ENCODE measurements around the gene ZEB2. TPM values are rescaled to one million over a fixed set of nuclear protein-coding genes. Genes with fewer than 3 reads are reported as not detected.

Gene ZEB2
- total RNA-seq, 2 donors from 2014 or later, result 22.5 to 58.2 TPM

DNA sequence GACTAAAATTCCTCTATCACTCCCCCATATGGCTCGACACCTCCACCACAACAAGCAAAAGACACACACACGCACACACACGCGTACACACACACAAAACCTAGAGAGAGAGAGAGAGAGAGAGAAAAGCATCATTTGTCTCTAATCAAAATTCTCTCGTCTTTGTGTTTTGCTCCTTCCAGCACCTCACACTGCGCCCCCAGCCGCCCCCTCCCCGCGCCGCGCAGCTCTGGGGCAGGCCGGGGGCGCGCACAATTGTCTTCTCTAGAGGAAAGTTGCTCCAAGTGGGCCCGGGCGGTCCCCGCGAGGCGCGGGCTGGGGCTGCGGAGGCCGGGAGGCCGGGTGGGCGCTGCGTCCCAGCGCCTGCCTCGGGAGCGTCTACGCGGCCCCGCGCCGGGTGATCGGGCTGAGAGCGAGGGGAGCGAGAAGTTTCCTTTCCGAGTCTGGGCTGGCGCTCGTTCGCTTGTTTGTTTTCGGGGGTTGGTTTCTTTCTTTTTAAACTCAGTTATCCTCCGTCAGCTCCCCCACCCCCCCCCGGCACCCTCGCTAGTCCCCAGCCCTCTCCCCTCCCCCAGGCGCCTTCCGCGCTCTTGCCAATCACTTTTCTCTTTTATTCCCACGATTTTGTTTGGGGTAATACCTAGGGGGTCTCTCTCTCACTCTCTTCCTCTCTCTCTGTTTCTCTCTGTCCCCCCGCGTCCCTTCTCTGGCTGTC lies 4.1 kb downstream of the ZEB2 start:
- DNase-seq (peak; percentile 53 to 62), ATAC-seq (replicated peaks in 1 of 2) (peak; percentile 29 to 35)
- Mint-ChIP-seq H3K27ac (peak overlapping the region; percentile 95), H3K27me3 (ENCODE audit: low read depth) (peaks cover 45% of the 10 kb centered on the region), H3K4me3 (peak overlapping the region; percentile 83 to 89), H3K36me3 (ENCODE audit: insufficient read depth in 2 of 2) (peaks cover 2 to 12% of the 10 kb centered on the region in 2 donors), H3K9me3 (no peaks in the 10 kb centered on the region), H3K4me1 (ENCODE audit: low read depth) (peaks cover 25% of the 10 kb centered on the region)

DNA sequence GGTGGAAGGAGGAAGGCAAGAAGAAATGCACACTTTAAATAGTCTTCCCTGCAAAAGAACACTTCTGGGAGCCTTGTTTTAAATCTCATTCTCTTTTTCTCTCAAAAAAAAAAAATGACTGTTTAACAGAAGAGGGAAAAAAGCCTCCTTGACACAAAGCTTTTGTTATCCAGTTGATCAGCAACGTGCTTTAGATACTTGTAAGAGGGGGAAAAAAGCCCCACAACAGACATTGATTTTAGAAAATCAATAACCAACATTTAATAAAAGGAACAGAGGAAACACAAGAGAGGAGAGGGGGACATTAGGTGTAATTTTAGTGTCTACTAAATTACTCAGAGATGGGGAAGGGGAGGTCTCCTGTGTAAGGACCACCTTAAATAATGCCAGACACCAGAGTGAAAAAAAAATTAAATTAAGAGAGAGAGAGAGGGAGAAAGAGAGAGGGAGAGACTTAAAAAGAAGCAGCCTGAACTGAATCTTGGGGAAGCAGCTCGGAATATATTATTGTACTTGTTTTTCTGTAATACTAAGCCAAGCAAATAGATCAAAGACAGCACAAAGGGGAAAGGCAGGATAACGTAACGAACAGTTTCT lies 4.7 kb downstream of the ZEB2 start:
- peaks cover 50% of the 10 kb centered on the region for H3K27me3 Mint-ChIP-seq (ENCODE audit: low read depth)
- H3K27ac Mint-ChIP-seq, result peak overlapping the region; percentile 95
- peak overlapping the region; percentile 83 to 89 for H3K4me3 Mint-ChIP-seq
- peaks cover 2 to 12% of the 10 kb centered on the region in 2 donors for H3K36me3 Mint-ChIP-seq (ENCODE audit: insufficient read depth in 2 of 2)
- peaks cover 28% of the 10 kb centered on the region for H3K4me1 Mint-ChIP-seq (ENCODE audit: low read depth)
- ATAC-seq (replicated peaks in 1 of 2) (no peak), DNase-seq (no peak)
- no peaks in the 10 kb centered on the region for H3K9me3 Mint-ChIP-seq

DNA sequence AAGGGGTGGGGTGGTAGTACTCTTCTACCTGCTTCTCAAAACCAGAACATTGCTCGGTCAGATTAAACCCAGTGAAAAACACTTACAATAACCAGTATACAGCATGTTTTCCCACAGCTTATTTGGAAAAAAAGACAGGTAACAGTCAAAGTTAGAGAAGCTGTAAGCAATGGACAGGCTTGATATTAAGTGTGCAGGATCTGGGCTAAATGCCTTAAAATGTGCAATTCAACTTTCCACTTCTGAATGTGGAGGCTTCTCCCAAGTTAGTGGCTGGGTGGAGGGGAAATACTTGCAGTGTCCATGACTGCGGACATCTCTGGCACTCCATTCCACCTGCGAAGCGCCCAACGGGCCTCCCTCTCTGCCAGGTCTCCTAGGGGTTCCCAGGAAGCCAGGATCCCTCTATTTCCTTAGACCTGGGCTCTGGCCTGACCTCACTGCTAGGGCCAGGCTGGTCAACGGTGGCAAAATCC lies 5.3 kb downstream of the ZEB2 start:
- Mint-ChIP-seq H3K4me1 (ENCODE audit: low read depth) (peaks cover 28% of the 10 kb centered on the region), H3K4me3 (peak overlapping the region; percentile 83 to 89), H3K9me3 (no peaks in the 10 kb centered on the region), H3K27me3 (ENCODE audit: low read depth) (peaks cover 50% of the 10 kb centered on the region), H3K27ac (peak overlapping the region; percentile 56), H3K36me3 (ENCODE audit: insufficient read depth in 2 of 2) (peaks cover 2 to 12% of the 10 kb centered on the region in 2 donors)
- DNase-seq (no peak), ATAC-seq (replicated peaks in 1 of 2) (no peak)

DNA sequence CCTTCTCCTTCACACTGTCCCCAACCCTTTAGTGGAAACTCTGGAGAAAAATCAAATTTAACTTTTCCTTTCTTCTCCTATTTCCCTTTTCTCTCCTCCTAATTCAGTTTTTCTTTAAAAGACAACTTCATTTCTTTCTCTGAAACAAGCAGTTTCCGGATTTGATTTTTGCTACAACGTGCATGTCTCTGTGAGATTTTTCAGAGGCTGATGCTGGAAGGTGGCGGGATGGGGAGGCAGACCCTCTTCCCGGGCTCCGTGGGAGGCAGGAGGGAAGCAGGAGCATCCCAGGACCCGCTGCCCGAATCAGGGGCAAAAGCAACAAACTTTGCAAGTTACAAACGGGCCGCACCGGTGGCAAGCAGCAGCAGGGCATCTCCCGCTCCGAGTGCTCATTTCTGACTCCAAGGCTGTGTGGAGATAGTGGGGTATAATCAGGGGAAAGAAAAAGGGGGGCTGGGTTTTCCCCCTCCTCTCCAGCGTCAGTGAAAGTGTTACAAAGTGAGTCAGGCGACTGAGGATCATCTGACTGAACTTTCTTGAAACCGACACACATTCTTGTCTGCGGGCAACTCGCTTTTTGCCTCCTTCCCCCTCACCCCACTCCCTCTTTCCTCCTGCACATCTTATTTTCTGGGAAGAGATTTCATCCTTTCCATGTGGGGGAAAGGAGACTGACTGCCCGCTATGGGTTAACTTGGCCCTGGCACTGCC lies 6.4 kb downstream of the ZEB2 start:
- Mint-ChIP-seq H3K4me1 (ENCODE audit: low read depth) (peaks cover 28% of the 10 kb centered on the region), H3K36me3 (ENCODE audit: insufficient read depth in 2 of 2) (peaks cover 2 to 14% of the 10 kb centered on the region in 2 donors), H3K27ac (peak overlapping the region; percentile 47), H3K4me3 (peak overlapping the region; percentile 41 to 83), H3K9me3 (no peaks in the 10 kb centered on the region), H3K27me3 (ENCODE audit: low read depth) (peaks cover 54% of the 10 kb centered on the region)
- ATAC-seq (replicated peaks in 1 of 2) (no peak), DNase-seq (no peak)

DNA sequence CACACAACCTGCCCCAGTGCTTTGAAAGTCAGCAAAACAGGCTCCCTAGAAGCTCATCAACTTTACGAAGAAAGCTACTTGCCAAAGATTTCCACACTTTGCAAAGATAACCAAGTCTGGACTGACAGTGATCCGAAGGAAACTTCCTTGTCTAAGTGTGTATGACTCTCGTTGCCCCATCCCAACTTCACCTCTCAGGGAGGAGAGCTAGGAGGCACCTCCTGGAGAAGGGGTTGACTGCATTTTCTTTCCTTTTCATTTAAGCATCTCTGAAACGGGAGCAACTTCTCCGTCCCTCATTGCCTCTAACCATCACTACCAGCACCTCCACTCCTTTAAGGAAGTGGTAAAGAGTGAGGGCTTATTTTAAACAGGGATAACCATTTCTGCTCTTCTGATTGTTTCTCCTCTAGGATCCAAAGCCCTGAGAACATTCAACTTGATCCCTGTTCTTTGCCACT lies 7.0 kb downstream of the ZEB2 start:
- Mint-ChIP-seq H3K36me3 (ENCODE audit: insufficient read depth in 2 of 2) (peaks cover 2 to 14% of the 10 kb centered on the region in 2 donors), H3K27me3 (ENCODE audit: low read depth) (peaks cover 60% of the 10 kb centered on the region), H3K27ac (no peak overlapping the region), H3K4me1 (ENCODE audit: low read depth) (peaks cover 28% of the 10 kb centered on the region), H3K4me3 (peak overlapping the region in 1 of 2 donors; percentile 80), H3K9me3 (no peaks in the 10 kb centered on the region)
- no peak for DNase-seq
- no peak for ATAC-seq (replicated peaks in 1 of 2)

DNA sequence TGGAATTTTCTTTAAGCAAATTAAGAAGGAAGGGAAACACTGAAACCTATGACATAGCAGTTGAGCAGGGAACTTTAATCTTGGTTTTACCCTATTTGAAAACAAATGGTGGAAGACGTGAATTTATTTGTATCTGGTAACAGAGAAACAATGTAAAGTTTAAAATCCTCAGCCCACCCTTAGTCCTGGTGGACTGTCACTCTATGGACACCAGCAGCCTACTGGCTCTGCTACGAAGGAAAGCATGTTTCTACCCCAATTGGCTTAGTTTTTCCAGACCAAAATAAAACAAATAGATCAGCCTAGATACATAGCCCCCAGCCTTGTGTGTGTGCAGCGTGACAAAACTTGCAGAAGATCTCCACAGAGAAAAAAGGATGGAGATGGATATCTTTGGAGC lies 7.4 kb downstream of the ZEB2 start:
- Mint-ChIP-seq H3K27ac (no peak overlapping the region), H3K4me1 (ENCODE audit: low read depth) (peaks cover 31% of the 10 kb centered on the region), H3K27me3 (ENCODE audit: low read depth) (peaks cover 64% of the 10 kb centered on the region), H3K36me3 (ENCODE audit: insufficient read depth in 2 of 2) (peaks cover 2 to 13% of the 10 kb centered on the region in 2 donors), H3K9me3 (no peaks in the 10 kb centered on the region), H3K4me3 (peak overlapping the region in 1 of 2 donors; percentile 80)
- ATAC-seq (replicated peaks in 1 of 2), result no peak
- no peak for DNase-seq

DNA sequence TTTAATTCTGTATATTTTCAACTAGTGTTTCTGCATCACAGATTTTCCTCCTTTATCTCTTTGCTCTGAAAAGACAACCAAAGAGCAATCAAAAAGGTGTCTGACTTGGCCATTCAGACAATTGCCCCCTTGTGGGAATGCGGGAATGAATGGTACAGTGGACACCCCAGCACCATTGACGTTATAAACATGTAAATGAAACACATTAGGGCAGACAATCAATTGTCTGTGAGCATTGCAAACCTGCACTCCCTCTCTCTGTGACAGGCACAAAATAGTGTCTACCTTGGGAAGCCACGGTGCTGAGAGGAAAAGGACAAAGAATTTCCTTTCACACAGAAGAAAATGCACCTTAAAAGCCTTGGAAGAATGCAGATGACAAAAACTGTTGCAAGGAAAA lies 8.0 kb downstream of the ZEB2 start:
- peaks cover 0 to 10% of the 10 kb centered on the region in 2 donors for H3K36me3 Mint-ChIP-seq (ENCODE audit: insufficient read depth in 2 of 2)
- DNase-seq (no peak), ATAC-seq (replicated peaks in 1 of 2) (no peak)
- peak overlapping the region in 1 of 2 donors; percentile 80 for H3K4me3 Mint-ChIP-seq
- peaks cover 70% of the 10 kb centered on the region for H3K27me3 Mint-ChIP-seq (ENCODE audit: low read depth)
- no peaks in the 10 kb centered on the region for H3K9me3 Mint-ChIP-seq
- H3K4me1 Mint-ChIP-seq (ENCODE audit: low read depth), result peaks cover 35% of the 10 kb centered on the region
- H3K27ac Mint-ChIP-seq, result no peak overlapping the region

DNA sequence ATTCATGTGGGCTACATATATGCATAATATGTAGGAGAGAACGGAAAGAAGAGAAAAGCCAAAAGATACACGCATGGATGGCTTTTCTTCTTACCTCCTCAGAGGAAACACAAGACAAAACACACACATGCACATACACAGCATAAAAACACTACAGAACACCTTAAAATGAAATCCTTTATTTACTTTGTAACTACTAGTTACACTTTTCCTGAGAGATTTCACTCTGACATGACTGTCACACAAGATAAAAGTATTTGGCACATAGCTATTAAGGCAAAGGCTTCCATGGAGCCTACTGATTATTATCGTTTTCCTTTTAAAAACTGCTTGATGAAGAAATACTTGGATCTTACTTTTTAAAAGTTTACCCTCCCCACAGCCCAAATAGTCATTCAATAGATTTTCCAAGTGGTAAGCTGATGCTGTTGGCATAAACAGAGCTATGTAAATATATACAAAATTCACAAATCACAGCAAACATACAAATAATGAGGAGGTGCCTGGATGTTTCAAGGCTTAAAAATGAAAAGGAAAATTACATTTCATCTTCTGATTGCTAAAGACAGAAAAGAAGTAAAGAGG lies 8.6 kb downstream of the ZEB2 start:
- H3K4me3 Mint-ChIP-seq, result peak overlapping the region; percentile 65 to 80
- H3K27me3 Mint-ChIP-seq (ENCODE audit: low read depth), result peaks cover 70% of the 10 kb centered on the region
- H3K4me1 Mint-ChIP-seq (ENCODE audit: low read depth), result peaks cover 38% of the 10 kb centered on the region
- H3K27ac Mint-ChIP-seq, result peak overlapping the region; percentile 88
- peaks cover 0 to 9% of the 10 kb centered on the region in 2 donors for H3K36me3 Mint-ChIP-seq (ENCODE audit: insufficient read depth in 2 of 2)
- H3K9me3 Mint-ChIP-seq, result no peaks in the 10 kb centered on the region
- ATAC-seq (replicated peaks in 1 of 2) (no peak), DNase-seq (no peak)

DNA sequence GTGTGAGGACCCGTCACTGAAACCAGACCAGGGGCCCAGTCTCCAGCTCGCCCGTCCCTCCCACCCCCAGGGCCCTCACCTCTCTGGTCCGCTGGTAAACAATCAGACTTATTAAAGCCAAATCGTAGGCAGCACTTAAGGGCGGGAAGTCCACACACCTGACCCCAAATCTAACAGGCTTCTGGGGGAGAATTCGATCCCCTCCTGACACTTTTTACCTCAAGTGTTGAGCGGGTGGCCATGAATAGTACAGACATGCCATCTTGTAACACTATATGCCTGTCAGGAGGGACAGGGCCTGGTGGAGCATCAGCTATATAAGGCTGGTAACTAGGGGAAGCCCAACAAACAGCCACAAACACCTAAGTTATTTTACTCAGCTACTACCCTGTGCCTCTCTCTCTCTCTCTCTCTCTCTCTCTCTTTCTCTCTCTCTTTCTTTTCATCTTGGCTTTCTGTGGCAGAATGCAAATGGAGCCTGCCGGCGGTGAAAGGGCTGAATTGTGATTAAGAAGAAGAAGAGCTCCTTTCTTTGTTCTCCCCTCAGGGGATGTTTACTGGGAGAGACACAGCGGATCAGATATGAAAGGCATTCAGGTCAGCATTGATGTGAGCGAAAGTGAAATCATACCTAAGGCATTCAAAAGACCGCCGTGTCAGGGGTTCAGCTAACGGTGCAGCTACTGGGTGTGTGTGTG lies 9.5 kb downstream of the ZEB2 start:
- ATAC-seq (replicated peaks in 1 of 2) (peak; percentile 84 to 86), DNase-seq (peak; percentile 39 to 41)
- peaks cover 42% of the 10 kb centered on the region for H3K4me1 Mint-ChIP-seq (ENCODE audit: low read depth)
- peaks cover 66% of the 10 kb centered on the region for H3K27me3 Mint-ChIP-seq (ENCODE audit: low read depth)
- H3K4me3 Mint-ChIP-seq, result peak overlapping the region; percentile 65 to 80
- no peaks in the 10 kb centered on the region for H3K9me3 Mint-ChIP-seq
- H3K27ac Mint-ChIP-seq, result peak overlapping the region; percentile 88
- H3K36me3 Mint-ChIP-seq (ENCODE audit: insufficient read depth in 2 of 2), result peaks cover 0 to 4% of the 10 kb centered on the region in 2 donors

DNA sequence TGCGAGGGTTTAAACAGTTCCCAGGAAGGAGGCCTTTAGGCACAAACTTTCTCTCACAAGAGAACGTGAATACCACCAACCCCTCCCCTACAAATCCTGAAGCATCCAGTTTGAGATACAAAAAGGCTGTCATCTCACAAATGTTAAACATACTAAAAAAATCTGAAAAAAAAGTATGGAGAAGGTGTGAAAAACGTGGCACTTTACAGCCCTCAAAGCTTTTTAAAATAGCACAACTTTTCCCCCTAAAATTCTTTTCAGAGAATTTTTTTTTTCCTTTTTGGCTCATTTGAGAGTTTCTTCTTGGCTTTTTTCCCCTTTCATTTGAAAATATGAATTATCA lies 10.1 kb downstream of the ZEB2 start:
- peaks cover 61% of the 10 kb centered on the region for H3K27me3 Mint-ChIP-seq (ENCODE audit: low read depth)
- DNase-seq (no peak), ATAC-seq (replicated peaks in 1 of 2) (no peak)
- no peak overlapping the region for H3K4me3 Mint-ChIP-seq
- no peak overlapping the region for H3K27ac Mint-ChIP-seq
- H3K36me3 Mint-ChIP-seq (ENCODE audit: insufficient read depth in 2 of 2), result peaks cover 0 to 4% of the 10 kb centered on the region in 2 donors
- H3K9me3 Mint-ChIP-seq, result no peaks in the 10 kb centered on the region
- H3K4me1 Mint-ChIP-seq (ENCODE audit: low read depth), result peaks cover 42% of the 10 kb centered on the region

DNA sequence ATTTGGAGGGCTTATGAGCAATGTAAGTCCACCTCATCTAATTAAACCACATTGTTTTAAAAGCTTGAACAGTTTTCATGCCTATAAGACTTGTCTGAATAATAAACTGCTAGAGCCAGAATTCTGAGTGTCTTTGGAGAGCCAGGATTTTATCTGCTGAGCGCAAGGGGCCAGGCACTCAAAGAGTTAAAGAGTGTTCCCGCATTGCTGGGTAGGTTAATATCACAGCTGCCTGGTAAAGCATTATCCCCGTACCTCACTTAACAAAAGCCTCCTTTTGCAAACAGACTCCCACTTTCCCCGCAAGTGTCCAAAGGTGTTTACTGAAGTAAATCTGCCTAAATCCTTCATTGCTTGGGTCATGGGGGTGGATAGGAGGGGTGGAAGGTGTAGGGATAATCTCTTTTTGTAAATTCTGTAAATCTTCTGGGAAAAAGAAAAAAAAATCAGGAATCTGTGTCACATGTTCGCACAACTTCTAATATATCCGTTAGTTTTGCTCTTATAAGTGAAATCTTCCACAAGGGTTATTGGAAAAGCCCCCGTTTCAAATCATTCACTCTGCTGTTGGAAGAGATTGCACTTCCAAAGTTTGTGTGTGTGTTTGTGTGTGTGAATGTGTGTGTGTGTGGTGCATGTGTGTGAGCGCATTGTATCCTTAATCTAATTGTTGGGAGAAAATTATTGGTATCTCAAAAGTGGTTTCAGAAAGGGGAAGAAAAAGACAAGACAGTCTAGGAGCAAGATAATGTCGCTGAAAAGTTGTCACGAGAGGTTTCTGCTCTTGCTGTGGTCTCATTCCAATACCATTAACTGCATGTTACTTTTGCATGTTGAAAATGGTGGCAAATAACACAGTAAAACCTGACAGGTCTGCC lies 10.7 kb downstream of the ZEB2 start:
- no peaks in the 10 kb centered on the region for H3K9me3 Mint-ChIP-seq
- H3K27me3 Mint-ChIP-seq (ENCODE audit: low read depth), result peaks cover 61% of the 10 kb centered on the region
- ATAC-seq (replicated peaks in 1 of 2), result no peak
- H3K27ac Mint-ChIP-seq, result peak overlapping the region; percentile 76
- DNase-seq, result no peak
- peaks cover 41% of the 10 kb centered on the region for H3K4me1 Mint-ChIP-seq (ENCODE audit: low read depth)
- peak overlapping the region in 1 of 2 donors; percentile 52 for H3K4me3 Mint-ChIP-seq
- H3K36me3 Mint-ChIP-seq (ENCODE audit: insufficient read depth in 2 of 2), result peaks cover 3 to 4% of the 10 kb centered on the region in 2 donors

Measured in activated T-cell treated with anti-CD3 and anti-CD28 coated beads, Interleukin-2, amount 50 U/mL, for 72 hours (primary cell).